Measurements from ENCODE around the gene REXO1. TPM values are rescaled to one million over a fixed set of nuclear protein-coding genes. Genes with fewer than 3 reads are reported as not detected.

The REXO1 gene
- total RNA-seq, 2 donors from 2014 or later, result 42.0 to 51.7 TPM

GRCh38 chr19:1830978-1831377 is 17.3 kb downstream of the REXO1 start:
- no peaks in the 10 kb centered on the region for H3K36me3 ChIP-seq
- intact Hi-C loops (cut with DNase I), result no loop called here
- no peak overlapping the region for H3K9ac ChIP-seq (ENCODE audit: low read depth in 2 of 2, low read length in 2 of 2)
- H3K4me1 ChIP-seq, result no peaks in the 10 kb centered on the region
- no peaks in the 10 kb centered on the region for H3K27me3 ChIP-seq
- TF ChIP-seq CTCF (IDR thresholded peaks at IDR 0.05), result no peak
- H3K9me3 ChIP-seq, result no peaks in the 10 kb centered on the region
- H3K27ac ChIP-seq, result no peak overlapping the region
- DNase-seq, result no peak
- H3K4me3 ChIP-seq, result no peak overlapping the region

GRCh38 chr19:1830568-1830967 is 17.7 kb downstream of the REXO1 start:
- H3K36me3 ChIP-seq, result no peaks in the 10 kb centered on the region

GRCh38 chr19:1829958-1830357 is 18.3 kb downstream of the REXO1 start:
- Histone ChIP-seq H3K9me3 (no peaks in the 10 kb centered on the region), H3K9ac (ENCODE audit: low read depth in 2 of 2, low read length in 2 of 2) (no peak overlapping the region), H3K27me3 (no peaks in the 10 kb centered on the region), H3K36me3 (no peaks in the 10 kb centered on the region), H3K4me1 (no peaks in the 10 kb centered on the region), H3K4me3 (no peak overlapping the region), H3K27ac (no peak overlapping the region)
- DNase-seq, result no peak
- intact Hi-C loops (cut with DNase I), result loop anchor here (5.0 kb wide), 1 partner anchor 38 kb away; no protein-coding TSS in a partner anchor
- no peak for TF ChIP-seq CTCF (IDR thresholded peaks at IDR 0.05)

More at GRCh38 chr19:1830568-1830967, 17.7 kb downstream of the REXO1 start:
- no peak for TF ChIP-seq CTCF (IDR thresholded peaks at IDR 0.05)
- no peaks in the 10 kb centered on the region for H3K27me3 ChIP-seq
- H3K27ac ChIP-seq, result no peak overlapping the region
- intact Hi-C loops (cut with DNase I), result no loop called here
- H3K4me3 ChIP-seq, result no peak overlapping the region
- no peaks in the 10 kb centered on the region for H3K4me1 ChIP-seq
- no peaks in the 10 kb centered on the region for H3K9me3 ChIP-seq
- no peak for DNase-seq
- H3K9ac ChIP-seq (ENCODE audit: low read depth in 2 of 2, low read length in 2 of 2), result no peak overlapping the region

GRCh38 chr19:1828279-1829238 is 19.7 kb downstream of the REXO1 start:
- no peak overlapping the region for H3K4me3 ChIP-seq
- no peaks in the 10 kb centered on the region for H3K9me3 ChIP-seq
- intact Hi-C loops (cut with DNase I), result loop anchor here (5.0 kb wide), 1 partner anchor 36 kb away; no protein-coding TSS in a partner anchor
- no peak for TF ChIP-seq CTCF (IDR thresholded peaks at IDR 0.05)
- no peak overlapping the region for H3K27ac ChIP-seq
- H3K9ac ChIP-seq (ENCODE audit: low read depth in 2 of 2, low read length in 2 of 2), result no peak overlapping the region
- no peaks in the 10 kb centered on the region for H3K27me3 ChIP-seq
- DNase-seq, result no peak
- H3K36me3 ChIP-seq, result peaks cover 4% of the 10 kb centered on the region
- no peaks in the 10 kb centered on the region for H3K4me1 ChIP-seq

GRCh38 chr19:1827566-1828278 is 20.6 kb downstream of the REXO1 start:
- no peaks in the 10 kb centered on the region for H3K4me1 ChIP-seq
- DNase-seq, result no peak
- H3K27ac ChIP-seq, result no peak overlapping the region
- no peaks in the 10 kb centered on the region for H3K9me3 ChIP-seq
- no peak for TF ChIP-seq CTCF (IDR thresholded peaks at IDR 0.05)
- intact Hi-C loops (cut with DNase I), result loop anchor here (5.0 kb wide), 1 partner anchor 35 kb away; no protein-coding TSS in a partner anchor
- H3K36me3 ChIP-seq, result peaks cover 8% of the 10 kb centered on the region
- H3K9ac ChIP-seq (ENCODE audit: low read depth in 2 of 2, low read length in 2 of 2), result no peak overlapping the region
- no peak overlapping the region for H3K4me3 ChIP-seq
- no peaks in the 10 kb centered on the region for H3K27me3 ChIP-seq
